ENCODE results near the gene ABCC5.

GRCh38 chr3:184040010-184040409 lies 22.3 kb upstream of the ABCC5 start:
- TF ChIP-seq ZFX (IDR thresholded peaks at IDR 0.05) = no peak
- TF ChIP-seq CTCF (conservative IDR thresholded peaks at IDR 0.05) = no peak; the same call in 1 of the 2 replicates
